ENCODE measurements around the gene EEF2K. TPM values are rescaled to one million over a fixed set of nuclear protein-coding genes. Genes with fewer than 3 reads are reported as not detected.
A peak's percentile ranks its signal among the peaks of the same experiment; 100 is the strongest.

EEF2K gene
- total and polyA plus RNA-seq, 2 of the 13 experiments (the other 11 are each of a cell fraction or from before 2014, with no cell fraction given) = 22.0 to 23.8 TPM

- TF ChIP-seq, protein P1, sequence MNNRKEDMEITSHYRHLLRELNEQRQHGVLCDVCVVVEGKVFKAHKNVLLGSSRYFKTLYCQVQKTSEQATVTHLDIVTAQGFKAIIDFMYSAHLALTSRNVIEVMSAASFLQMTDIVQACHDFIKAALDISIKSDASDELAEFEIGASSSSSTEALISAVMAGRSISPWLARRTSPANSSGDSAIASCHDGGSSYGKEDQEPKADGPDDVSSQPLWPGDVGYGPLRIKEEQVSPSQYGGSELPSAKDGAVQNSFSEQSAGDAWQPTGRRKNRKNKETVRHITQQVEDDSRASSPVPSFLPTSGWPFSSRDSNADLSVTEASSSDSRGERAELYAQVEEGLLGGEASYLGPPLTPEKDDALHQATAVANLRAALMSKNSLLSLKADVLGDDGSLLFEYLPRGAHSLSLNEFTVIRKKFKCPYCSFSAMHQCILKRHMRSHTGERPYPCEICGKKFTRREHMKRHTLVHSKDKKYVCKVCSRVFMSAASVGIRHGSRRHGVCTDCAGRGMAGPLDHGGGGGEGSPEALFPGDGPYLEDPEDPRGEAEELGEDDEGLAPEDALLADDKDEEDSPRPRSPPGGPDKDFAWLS (CRISPR knock-in tag; IDR thresholded peaks at IDR 0.05; ENCODE audit: borderline replicate concordance) = no peak; the same call in 1 of the 2 replicates
- TF ChIP-seq ZNF20 (CRISPR knock-in tag; IDR thresholded peaks at IDR 0.05) = no peak
- no peak for TF ChIP-seq NR3C1 (CRISPR knock-in tag; IDR thresholded peaks at IDR 0.05)
- TF ChIP-seq ZNF468 (CRISPR knock-in tag; IDR thresholded peaks at IDR 0.05) = no peak
- peak; percentile 86 for TF ChIP-seq ISL2 (CRISPR knock-in tag; IDR thresholded peaks at IDR 0.05)
- no peak; the same call in 1 of the 2 replicates for TF ChIP-seq REXO4 (CRISPR knock-in tag; IDR thresholded peaks at IDR 0.05; ENCODE audit: borderline replicate concordance)
- TF ChIP-seq MTF2 (CRISPR knock-in tag; IDR thresholded peaks at IDR 0.05; ENCODE audit: borderline replicate concordance) = peak; percentile 30; the same call in 1 of the 2 replicates
- TF ChIP-seq, protein P2, sequence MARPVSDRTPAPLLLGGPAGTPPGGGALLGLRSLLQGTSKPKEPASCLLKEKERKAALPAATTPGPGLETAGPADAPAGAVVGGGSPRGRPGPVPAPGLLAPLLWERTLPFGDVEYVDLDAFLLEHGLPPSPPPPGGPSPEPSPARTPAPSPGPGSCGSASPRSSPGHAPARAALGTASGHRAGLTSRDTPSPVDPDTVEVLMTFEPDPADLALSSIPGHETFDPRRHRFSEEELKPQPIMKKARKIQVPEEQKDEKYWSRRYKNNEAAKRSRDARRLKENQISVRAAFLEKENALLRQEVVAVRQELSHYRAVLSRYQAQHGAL (CRISPR knock-in tag; IDR thresholded peaks at IDR 0.05; ENCODE audit: not compliant biosample characterization) = peak; percentile 87
- TF ChIP-seq EP300 (IDR thresholded peaks at IDR 0.05; ENCODE audit: low read depth in 2 of 2, low read length in 2 of 2) = no peak
- TF ChIP-seq EP300 (CRISPR knock-in tag; IDR thresholded peaks at IDR 0.05; ENCODE audit: borderline replicate concordance) = no peak
- peak; percentile 44; the same call in 1 of the 2 replicates for TF ChIP-seq HNF1B (CRISPR knock-in tag; IDR thresholded peaks at IDR 0.05)
- no peak; the same call in 1 of the 2 replicates for TF ChIP-seq SNAPC2 (CRISPR knock-in tag; IDR thresholded peaks at IDR 0.05)
- no peak for TF ChIP-seq MAX (IDR thresholded peaks at IDR 0.05)
- TF ChIP-seq ZNF772 (CRISPR knock-in tag; IDR thresholded peaks at IDR 0.05) = no peak
- TF ChIP-seq RAD21 (CRISPR knock-in tag; IDR thresholded peaks at IDR 0.05) = peak; percentile 59
- no peak; the same call in 1 of the 2 replicates for TF ChIP-seq ZNF839 (CRISPR knock-in tag; IDR thresholded peaks at IDR 0.05; ENCODE audit: borderline replicate concordance)
- TF ChIP-seq CENPT (CRISPR knock-in tag; IDR thresholded peaks at IDR 0.05; ENCODE audit: low read depth) = peak; percentile 39
- no peak for TF ChIP-seq ZNF776 (CRISPR knock-in tag; IDR thresholded peaks at IDR 0.05)
- no peak for TF ChIP-seq BCL6 (CRISPR knock-in tag; IDR thresholded peaks at IDR 0.05)
- TF ChIP-seq KDM2A (CRISPR knock-in tag; IDR thresholded peaks at IDR 0.05; ENCODE audit: borderline replicate concordance, low read depth) = no peak
- TF ChIP-seq FOXC1 (CRISPR knock-in tag; IDR thresholded peaks at IDR 0.05; ENCODE audit: borderline replicate concordance) = no peak
- TF ChIP-seq ZNF556 (CRISPR knock-in tag; IDR thresholded peaks at IDR 0.05; ENCODE audit: borderline replicate concordance) = no peak; the same call in none of the 2 replicates
- peak; percentile 28; the same call in 1 of the 2 replicates for TF ChIP-seq HDAC2 (CRISPR knock-in tag; IDR thresholded peaks at IDR 0.05)
- 0 out of 2 replicates have a peak, but pooled peaks have one; percentile 21 for TF ChIP-seq MIER3 (CRISPR knock-in tag; IDR thresholded peaks at IDR 0.05; ENCODE audit: borderline replicate concordance)
- TF ChIP-seq KLF15 (CRISPR knock-in tag; IDR thresholded peaks at IDR 0.05; ENCODE audit: borderline replicate concordance) = no peak; the same call in 1 of the 2 replicates
Observed at GRCh38 chr16:22297871-22298733, 92.0 kb downstream of the EEF2K start (continued).

Data from HepG2 (cell line).